ENCODE results near the gene TMEM41A. TPM values are rescaled to one million over a fixed set of nuclear protein-coding genes. Genes with fewer than 3 reads are reported as not detected.

TMEM41A gene
- total and polyA plus RNA-seq, 2 donors (not counting 1 experiment from before 2014, with no cell fraction given): 8.5 to 23.7 TPM

DNA sequence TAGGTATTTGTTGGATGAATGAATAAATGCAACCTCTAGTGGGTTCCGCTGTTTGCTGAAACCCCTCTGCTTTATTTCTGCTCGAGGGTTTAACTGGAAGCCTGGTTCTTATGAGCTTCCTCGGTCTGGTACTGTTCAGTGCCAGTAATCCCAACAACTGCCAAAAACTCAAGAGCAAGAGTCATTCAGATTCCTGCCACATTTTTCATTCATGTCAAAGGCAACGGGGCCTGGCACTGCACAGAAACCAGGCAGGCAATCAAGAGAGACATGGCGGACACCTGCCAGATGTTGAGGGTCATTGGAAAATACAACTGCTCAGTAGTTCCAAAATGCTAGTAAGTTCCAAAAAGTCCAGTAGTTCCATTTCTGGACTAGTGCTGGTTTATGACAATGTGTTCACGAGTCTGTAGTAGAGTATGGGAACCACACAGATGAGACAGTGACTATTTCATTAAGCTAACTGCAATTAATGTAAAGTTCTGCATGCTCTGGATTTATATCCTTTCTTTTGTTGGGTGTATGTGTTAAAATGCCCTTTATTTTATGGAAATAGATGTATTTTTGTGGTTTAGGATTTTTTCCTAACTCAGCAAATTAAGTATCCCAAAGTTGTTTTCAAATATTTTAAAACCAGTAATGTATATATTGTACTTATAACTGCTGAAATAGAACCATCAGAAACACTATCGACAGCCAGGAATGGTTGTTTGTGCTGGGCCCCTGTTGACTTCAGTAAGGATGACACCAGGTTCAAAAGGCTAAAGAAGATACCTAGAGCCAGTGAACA lies 22.7 kb upstream of the TMEM41A start:
- 93% methylated on average over 5 of the region's 7 CpGs for WGBS (ENCODE audit: insufficient coverage)
- Histone ChIP-seq H3K4me3 (ENCODE audit: control extremely low read depth in 1 of 5, extremely low read depth in 1 of 5, insufficient read depth in 1 of 5, low read depth in 2 of 5, low read length in 4 of 5) (no peak overlapping the region), H3K27ac (ENCODE audit: low read length in 2 of 2) (no peak overlapping the region), H2AFZ (ENCODE audit: insufficient read depth, low read depth, low read length, poor library complexity, severe bottlenecking) (no peak overlapping the region), H3K4me2 (replicated peaks; ENCODE audit: low read depth, low read length, poor library complexity, severe bottlenecking) (no peak overlapping the region), H3K4me1 (ENCODE audit: control insufficient read depth in 2 of 2, insufficient read depth in 2 of 2, low read length in 2 of 2) (no peaks in the 10 kb centered on the region), H4K20me1 (ENCODE audit: control insufficient read depth, insufficient read depth, low read length, poor library complexity, severe bottlenecking) (no peaks in the 10 kb centered on the region), H3K9me3 (ENCODE audit: control extremely low read depth in 1 of 3, control insufficient read depth in 2 of 3, insufficient read depth in 1 of 3, low read length in 2 of 3) (no peaks in the 10 kb centered on the region), H3K27me3 (replicated peaks in 1 of 4; ENCODE audit: control extremely low read depth in 1 of 4, control insufficient read depth in 3 of 4, insufficient read depth in 4 of 4, low read length in 3 of 4) (peaks cover 0 to 5% (median 1%) of the 10 kb centered on the region in 4 experiments), H3K79me2 (ENCODE audit: control insufficient read depth, insufficient read depth, low read length) (no peaks in the 10 kb centered on the region), H3K9ac (ENCODE audit: low read length) (no peak overlapping the region), H3K36me3 (replicated peaks in 1 of 2; ENCODE audit: control extremely low read depth in 1 of 2, control insufficient read depth in 1 of 2, extremely low read depth in 1 of 2, insufficient read depth in 2 of 2, low read length in 1 of 2) (no peaks in the 10 kb centered on the region)
- no peaks in the 10 kb centered on the region for H3K9me3 Mint-ChIP-seq (ENCODE audit: insufficient read depth)
- no peak for DNase-seq
- peaks cover 34% of the 10 kb centered on the region for H3K27me3 Mint-ChIP-seq
- intact Hi-C loops (cut with micrococcal nuclease): no loop called here
- H3K4me3 Mint-ChIP-seq: no peak overlapping the region
- no peak for ATAC-seq (ENCODE audit: low read depth)
- ChIA-PET POLR2A (no interaction called here), CTCF (no interaction called here)
- TF ChIP-seq EZH2 (IDR thresholded peaks at IDR 0.05; ENCODE audit: borderline replicate concordance, insufficient read depth, low read depth, low read length, poor library complexity, severe bottlenecking): no peak
- TF ChIP-seq, protein P1, sequence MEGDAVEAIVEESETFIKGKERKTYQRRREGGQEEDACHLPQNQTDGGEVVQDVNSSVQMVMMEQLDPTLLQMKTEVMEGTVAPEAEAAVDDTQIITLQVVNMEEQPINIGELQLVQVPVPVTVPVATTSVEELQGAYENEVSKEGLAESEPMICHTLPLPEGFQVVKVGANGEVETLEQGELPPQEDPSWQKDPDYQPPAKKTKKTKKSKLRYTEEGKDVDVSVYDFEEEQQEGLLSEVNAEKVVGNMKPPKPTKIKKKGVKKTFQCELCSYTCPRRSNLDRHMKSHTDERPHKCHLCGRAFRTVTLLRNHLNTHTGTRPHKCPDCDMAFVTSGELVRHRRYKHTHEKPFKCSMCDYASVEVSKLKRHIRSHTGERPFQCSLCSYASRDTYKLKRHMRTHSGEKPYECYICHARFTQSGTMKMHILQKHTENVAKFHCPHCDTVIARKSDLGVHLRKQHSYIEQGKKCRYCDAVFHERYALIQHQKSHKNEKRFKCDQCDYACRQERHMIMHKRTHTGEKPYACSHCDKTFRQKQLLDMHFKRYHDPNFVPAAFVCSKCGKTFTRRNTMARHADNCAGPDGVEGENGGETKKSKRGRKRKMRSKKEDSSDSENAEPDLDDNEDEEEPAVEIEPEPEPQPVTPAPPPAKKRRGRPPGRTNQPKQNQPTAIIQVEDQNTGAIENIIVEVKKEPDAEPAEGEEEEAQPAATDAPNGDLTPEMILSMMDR (IDR thresholded peaks at IDR 0.05): no peak
- no peak overlapping the region for H3K27ac Mint-ChIP-seq
- no peaks in the 10 kb centered on the region for H3K4me1 Mint-ChIP-seq

DNA sequence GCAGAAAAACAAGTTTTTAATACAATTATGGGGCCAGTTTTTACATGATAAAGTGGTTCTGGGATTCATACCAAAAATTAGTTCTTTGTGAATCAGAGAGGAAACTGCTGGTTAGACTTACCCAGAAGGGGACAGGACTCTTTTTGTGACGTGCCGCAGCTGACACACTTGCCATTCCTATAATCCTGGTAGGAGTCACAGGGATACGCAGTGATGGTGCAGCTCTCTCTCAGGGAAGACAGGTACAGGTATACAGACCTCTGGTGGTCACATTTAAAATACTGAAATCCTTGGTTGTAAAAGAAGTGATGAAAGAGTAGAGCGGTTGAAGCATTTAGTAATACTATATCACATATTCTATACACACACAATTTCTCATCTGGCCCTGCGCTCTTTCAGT lies 20.2 kb upstream of the TMEM41A start:
- no peak overlapping the region for H2AFZ ChIP-seq (ENCODE audit: insufficient read depth, low read depth, low read length, poor library complexity, severe bottlenecking)
- H3K27ac Mint-ChIP-seq: no peak overlapping the region
- H3K4me3 ChIP-seq (ENCODE audit: control extremely low read depth in 1 of 5, extremely low read depth in 1 of 5, insufficient read depth in 1 of 5, low read depth in 2 of 5, low read length in 4 of 5): no peak overlapping the region
- no peak for ATAC-seq (ENCODE audit: low read depth)
- H3K9me3 ChIP-seq (ENCODE audit: control extremely low read depth in 1 of 3, control insufficient read depth in 2 of 3, insufficient read depth in 1 of 3, low read length in 2 of 3): no peaks in the 10 kb centered on the region
- no peaks in the 10 kb centered on the region for H3K79me2 ChIP-seq (ENCODE audit: control insufficient read depth, insufficient read depth, low read length)
- 100% methylated on average over 1 of the region's 5 CpGs for WGBS (ENCODE audit: insufficient coverage)
- intact Hi-C loops (cut with micrococcal nuclease): no loop called here
- DNase-seq: no peak
- peaks cover 0 to 6% (median 3%) of the 10 kb centered on the region in 4 experiments for H3K27me3 ChIP-seq (replicated peaks in 1 of 4; ENCODE audit: control extremely low read depth in 1 of 4, control insufficient read depth in 3 of 4, insufficient read depth in 4 of 4, low read length in 3 of 4)
- no peak for TF ChIP-seq EZH2 (IDR thresholded peaks at IDR 0.05; ENCODE audit: borderline replicate concordance, insufficient read depth, low read depth, low read length, poor library complexity, severe bottlenecking)
- TF ChIP-seq, protein P1 (IDR thresholded peaks at IDR 0.05): no peak
- ChIA-PET CTCF (no interaction called here), POLR2A (no interaction called here)
- H3K27ac ChIP-seq (ENCODE audit: low read length in 2 of 2): no peak overlapping the region
- no peak overlapping the region for H3K4me2 ChIP-seq (replicated peaks; ENCODE audit: low read depth, low read length, poor library complexity, severe bottlenecking)
- peaks cover 27% of the 10 kb centered on the region for H3K27me3 Mint-ChIP-seq
- H3K9me3 Mint-ChIP-seq (ENCODE audit: insufficient read depth): no peaks in the 10 kb centered on the region
- H3K4me1 ChIP-seq (ENCODE audit: control insufficient read depth in 2 of 2, insufficient read depth in 2 of 2, low read length in 2 of 2): no peaks in the 10 kb centered on the region
- no peak overlapping the region for H3K9ac ChIP-seq (ENCODE audit: low read length)
- H3K4me3 Mint-ChIP-seq: no peak overlapping the region
- H3K4me1 Mint-ChIP-seq: no peaks in the 10 kb centered on the region
- H4K20me1 ChIP-seq (ENCODE audit: control insufficient read depth, insufficient read depth, low read length, poor library complexity, severe bottlenecking): no peaks in the 10 kb centered on the region
- no peaks in the 10 kb centered on the region for H3K36me3 ChIP-seq (replicated peaks in 1 of 2; ENCODE audit: control extremely low read depth in 1 of 2, control insufficient read depth in 1 of 2, extremely low read depth in 1 of 2, insufficient read depth in 2 of 2, low read length in 1 of 2)

Measured in B cell (primary cell).